Measurements from ENCODE around the gene TNFSF11.

Gene TNFSF11

GRCh38 chr13:42612021-42612765, 38.2 kb downstream of the TNFSF11 start:
- DNase-seq: peak; percentile 33

GRCh38 chr13:42614436-42615035, 40.6 kb downstream of the TNFSF11 start:
- DNase-seq: peak; percentile 96

GRCh38 chr13:42615691-42616090, 41.7 kb downstream of the TNFSF11 start:
- peak; percentile 58 for DNase-seq

- no peak for DNase-seq
These were observed 43.3 kb downstream of the TNFSF11 start for GRCh38 chr13:42617221-42617620.

DNA sequence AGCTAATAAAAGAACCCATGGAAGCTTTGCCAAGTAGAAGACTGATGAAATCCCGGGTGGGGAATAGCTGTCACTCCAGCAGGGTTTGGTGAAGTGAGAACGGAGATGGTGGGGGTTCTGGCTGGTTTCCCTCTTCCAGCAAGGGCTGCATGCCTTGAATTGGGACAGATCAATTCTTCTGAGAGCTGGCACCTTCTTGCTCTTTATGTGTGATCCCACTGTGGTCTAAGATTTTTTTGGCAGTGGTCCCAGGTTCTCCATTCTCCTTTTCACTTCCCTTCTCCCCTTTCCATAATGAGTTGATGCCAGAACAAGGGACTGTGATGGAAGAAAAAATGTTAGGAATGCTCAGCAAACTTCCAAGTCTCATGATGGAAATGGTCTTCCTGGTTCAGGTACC, 50.0 kb downstream of the TNFSF11 start:
- DNase-seq: no peak

GRCh38 chr13:42625611-42626010, 51.7 kb downstream of the TNFSF11 start:
- DNase-seq: no peak

DNA sequence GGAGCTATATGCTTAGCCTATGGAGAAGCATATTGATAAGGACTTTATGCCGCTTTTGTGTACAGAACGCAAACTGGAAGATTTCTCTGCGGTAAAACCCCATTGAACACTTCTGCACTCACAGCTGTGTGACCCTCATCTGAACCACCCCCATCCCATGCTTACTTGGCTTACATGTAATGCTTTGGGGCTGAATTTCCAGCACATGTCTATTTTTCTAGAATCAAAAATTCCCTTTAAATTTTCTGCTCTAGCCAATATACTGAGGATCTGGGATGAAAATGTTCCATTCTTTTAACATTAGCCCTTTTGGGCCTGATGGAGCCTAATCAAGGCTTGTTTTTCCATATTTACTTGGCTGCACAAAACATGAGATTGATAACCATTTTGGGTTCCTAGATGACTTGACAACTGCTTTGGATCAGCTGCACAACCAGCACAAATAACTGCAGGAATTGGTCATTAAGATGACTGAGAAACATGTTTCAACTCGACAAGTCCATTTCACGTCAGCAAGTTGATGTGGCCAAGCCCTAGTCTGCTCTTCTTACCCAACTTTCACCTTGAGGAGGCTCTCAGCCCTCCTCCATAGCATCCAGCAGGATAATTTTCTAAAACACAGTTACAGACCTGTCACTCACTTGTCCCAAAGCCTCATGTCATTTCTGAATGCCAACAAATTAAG, 52.4 kb downstream of the TNFSF11 start:
- DNase-seq: no peak

- no peak for DNase-seq
These were observed 54.7 kb downstream of the TNFSF11 start for GRCh38 chr13:42628666-42629065.

DNA sequence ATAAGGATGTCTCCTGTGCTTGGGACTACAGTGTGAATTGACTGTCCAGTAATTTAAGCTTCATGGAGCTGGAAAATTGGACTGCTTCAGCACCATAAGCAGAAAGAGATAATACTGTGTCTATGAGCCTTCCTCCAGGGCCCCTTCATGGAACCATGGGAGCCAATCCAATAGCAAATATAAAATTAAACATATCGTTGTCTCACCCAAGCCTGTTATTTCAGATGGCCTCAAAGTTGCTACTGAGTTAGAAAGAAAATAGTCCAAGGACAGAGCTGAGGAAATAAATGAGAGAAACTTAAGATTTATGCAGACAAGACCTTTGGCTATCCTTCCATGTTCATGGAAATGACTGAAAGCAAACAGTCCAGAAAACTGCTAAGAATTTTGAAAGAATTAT, 57.2 kb downstream of the TNFSF11 start:
- no peak for DNase-seq

GRCh38 chr13:42633495-42633894, 59.5 kb downstream of the TNFSF11 start:
- no peak for DNase-seq

DNA sequence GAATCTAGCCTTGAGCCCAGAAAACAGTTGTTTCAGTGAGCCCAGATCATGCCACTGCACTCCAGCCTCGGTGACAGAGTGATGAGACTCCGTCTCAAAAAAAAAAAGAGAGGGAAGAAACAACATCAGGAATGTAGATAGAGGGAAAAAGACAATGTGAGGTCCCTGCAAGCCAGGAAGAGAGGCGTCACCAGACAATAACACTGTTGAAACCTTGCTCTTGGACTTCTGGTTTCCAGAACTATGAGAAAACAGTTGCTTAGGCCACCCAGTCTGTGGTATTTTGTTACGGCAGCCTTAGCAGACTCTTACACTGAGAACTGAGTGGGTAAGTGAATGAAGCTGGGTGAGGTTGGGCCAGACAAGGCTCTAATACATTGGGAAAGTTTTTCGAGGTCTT, 64.1 kb downstream of the TNFSF11 start:
- no peak for DNase-seq

DNA sequence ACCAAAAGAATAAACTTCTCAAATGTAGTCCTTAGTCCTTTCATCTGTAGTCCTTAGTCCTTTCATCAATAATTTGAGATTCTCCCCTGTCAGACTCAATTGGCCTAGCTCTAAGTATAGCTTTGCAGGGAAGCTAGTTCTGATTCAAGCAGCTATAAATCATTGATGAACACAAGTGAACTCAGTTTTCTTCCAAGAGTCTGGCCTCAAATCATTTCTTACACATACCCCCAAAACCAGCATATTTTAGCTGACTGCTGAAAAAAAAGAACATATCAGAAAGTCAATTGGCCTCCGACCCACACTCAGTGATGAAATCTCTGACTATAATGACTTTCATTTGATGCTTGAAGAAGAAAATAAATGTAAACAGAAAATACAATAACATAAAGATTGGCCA, 64.9 kb downstream of the TNFSF11 start:
- DNase-seq: no peak

- DNase-seq: no peak
These were observed 69.1 kb downstream of the TNFSF11 start for GRCh38 chr13:42643076-42643475.

DNA sequence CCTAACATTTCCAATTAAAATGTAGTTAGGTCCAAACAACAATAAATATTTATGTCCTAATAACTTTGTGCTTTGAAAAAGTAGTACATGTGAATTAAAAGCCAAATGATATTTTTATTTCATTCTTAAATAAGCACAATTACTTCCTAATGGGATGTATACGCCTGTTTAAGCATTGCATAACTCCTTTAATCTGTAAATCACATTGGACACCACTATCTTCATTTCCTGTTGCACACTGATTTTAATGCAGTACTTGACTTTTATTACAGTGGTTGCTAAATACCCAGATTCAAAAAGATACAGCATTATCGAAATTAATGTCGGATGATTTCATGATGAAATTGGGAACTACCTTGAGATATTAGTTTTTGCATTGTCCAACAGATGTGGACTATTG, 70.9 kb downstream of the TNFSF11 start:
- DNase-seq: no peak

GRCh38 chr13:42645717-42646116, 71.8 kb downstream of the TNFSF11 start:
- DNase-seq: no peak

DNA sequence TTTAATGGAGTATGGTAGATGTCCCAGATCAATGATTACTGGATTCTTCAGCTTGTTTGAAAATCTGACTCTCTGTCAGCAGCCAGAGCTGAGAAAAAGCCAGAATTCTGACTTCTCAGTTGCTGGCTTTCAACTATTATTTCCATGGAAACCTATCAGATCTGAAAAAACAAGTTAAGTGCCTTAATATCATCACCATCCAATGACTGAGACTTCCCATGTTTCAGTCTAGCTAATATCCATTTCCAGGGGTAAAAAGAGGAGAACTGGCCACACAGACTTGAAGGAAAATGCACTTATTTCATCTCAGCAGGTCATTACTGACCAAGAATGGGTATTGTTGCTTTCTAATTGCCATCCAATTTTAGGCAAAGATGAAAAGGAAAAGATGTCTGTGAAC, 75.2 kb downstream of the TNFSF11 start:
- no peak for DNase-seq

- peak; percentile 52 for DNase-seq
These were observed 75.9 kb downstream of the TNFSF11 start for GRCh38 chr13:42649831-42650230.

GRCh38 chr13:42650506-42650905, 76.6 kb downstream of the TNFSF11 start:
- no peak for DNase-seq

DNA sequence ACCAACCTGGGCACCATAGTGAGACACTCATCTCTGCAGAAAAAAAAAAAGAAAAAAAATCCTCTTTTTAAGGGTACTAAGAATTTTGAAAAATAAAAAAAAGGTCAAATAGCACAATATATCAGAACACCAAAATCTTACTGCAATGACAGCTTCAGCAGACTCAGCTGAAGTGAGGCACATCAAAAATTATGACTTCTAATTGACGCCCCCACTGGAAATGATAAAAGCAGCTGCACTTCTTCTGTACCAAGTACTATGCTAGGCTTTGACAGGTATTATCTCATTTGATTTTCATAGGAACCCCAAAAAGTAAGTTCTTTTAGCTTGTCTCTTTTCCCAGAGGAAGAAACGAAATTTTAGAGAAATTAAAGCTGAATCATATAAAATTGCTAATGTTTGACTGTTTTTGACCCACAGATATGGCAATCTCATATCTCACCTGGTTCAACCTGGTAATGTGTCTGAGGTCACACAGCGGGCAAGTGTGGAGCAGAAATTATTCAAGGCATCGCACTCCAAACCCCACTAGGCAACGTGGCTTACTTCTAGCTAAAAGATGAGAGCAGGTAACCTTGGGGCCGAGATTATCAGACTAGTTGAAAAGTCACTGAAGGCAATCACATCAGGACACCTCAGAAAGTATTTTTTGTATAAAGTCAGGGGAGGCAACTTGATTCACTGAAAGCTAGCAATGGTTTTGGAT, 78.1 kb downstream of the TNFSF11 start:
- no peak for DNase-seq

DNA sequence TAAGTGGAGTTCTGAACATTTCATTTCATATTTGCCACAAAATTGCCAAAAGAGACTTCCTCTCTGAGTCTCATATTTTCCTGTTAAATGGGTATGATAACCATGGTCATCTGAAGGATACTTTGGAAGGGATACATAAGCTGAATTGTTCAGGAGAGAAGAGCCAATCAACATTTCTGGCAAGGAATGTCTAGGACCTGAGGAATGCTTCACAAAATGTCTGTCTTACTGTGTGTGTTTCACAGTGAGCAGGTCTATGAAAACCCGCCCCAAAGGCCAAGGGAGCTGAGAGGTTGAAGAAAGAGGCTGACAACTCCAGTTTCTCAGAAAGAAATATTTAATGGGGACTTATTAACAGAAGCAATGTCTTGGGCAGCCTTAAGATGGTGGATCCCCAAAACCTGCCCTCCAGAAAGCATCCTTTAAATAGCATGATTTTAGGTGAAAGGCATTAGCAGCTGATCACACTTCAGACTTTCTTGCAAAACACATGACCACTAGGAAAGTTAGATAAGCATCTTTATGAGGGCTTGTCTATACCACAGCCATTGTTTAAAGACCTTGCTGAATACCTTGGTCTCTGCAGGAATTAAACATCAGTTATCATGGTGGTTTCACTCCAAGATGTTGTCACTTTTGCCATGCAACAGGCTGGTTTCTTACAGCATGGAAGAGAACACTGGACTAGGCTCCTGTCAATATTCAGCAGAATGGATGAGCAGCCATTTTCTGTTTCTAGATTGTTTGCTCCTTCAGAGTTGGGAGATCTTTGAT, 78.9 kb downstream of the TNFSF11 start:
- DNase-seq: no peak

DNA sequence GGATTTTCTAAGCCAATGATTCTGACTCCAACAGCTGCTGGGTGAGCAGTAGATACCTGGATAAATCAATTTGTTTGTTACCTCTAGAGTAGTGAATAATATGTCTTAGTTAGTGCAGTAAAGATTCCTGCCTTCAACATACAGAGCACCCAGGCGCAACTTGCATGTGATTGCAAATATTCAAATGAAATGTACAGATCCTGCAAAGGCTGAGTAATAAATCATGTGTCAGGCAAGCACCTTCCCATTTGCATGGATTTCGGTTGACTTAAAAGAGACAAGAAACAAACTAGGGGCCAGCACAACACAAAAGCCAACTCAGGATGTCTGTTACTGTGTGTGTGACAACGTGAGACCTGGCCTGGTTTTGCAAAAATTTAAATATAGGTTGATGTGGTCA, 79.7 kb downstream of the TNFSF11 start:
- DNase-seq: peak; percentile 16

- no peak for DNase-seq
These were observed 80.3 kb downstream of the TNFSF11 start for GRCh38 chr13:42654212-42654611.

DNA sequence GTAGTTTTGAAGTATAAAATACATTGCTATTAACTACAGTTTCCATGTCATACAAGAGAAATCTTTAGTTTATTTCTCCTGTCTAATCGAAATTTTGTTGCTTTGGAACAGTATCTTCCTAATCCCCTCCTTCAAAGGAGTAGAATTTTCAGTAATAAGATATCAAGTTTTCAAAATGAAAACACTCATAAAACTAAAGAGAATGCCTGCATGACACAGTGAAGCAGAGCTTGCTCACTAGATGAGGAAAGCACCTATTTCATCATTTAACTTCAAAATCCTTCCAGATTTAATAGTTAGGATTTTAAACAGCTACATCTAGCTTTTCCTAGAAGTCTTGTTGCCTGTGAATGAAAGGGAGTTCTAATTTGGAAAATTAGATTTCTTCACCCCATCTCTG, 80.8 kb downstream of the TNFSF11 start:
- DNase-seq: no peak

Measured in NCI-H146 (cell line).